Lower leg skin (tissue), 3 donors: ENCODE results near the gene LOXHD1.

Experiments used
- POLR2A ChIP-seq, 2 donors: fragments of 450-650 bp; IDR thresholded peaks; one replicate each; pipeline ENCODE4 v1.6.1; 2016 to 2017; ENCODE audit warnings: antibody characterized with exemption in 2 of 2, mild to moderate bottlenecking in 1 of 2, moderate library complexity in 1 of 2
- TF ChIP-seq, protein P1 (sequence below), 3 donors: fragments of 450-650 bp; IDR thresholded peaks; one replicate each; pipeline ENCODE4 v1.5.1; 2016; ENCODE audit warnings: antibody characterized with exemption in 3 of 3, mild to moderate bottlenecking in 3 of 3, moderate library complexity in 2 of 3

- TF ChIP-seq, protein P1, sequence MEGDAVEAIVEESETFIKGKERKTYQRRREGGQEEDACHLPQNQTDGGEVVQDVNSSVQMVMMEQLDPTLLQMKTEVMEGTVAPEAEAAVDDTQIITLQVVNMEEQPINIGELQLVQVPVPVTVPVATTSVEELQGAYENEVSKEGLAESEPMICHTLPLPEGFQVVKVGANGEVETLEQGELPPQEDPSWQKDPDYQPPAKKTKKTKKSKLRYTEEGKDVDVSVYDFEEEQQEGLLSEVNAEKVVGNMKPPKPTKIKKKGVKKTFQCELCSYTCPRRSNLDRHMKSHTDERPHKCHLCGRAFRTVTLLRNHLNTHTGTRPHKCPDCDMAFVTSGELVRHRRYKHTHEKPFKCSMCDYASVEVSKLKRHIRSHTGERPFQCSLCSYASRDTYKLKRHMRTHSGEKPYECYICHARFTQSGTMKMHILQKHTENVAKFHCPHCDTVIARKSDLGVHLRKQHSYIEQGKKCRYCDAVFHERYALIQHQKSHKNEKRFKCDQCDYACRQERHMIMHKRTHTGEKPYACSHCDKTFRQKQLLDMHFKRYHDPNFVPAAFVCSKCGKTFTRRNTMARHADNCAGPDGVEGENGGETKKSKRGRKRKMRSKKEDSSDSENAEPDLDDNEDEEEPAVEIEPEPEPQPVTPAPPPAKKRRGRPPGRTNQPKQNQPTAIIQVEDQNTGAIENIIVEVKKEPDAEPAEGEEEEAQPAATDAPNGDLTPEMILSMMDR (IDR thresholded peaks at IDR 0.05), result no peak
- TF ChIP-seq POLR2A (IDR thresholded peaks at IDR 0.05), result no peak
Measured at GRCh38 chr18:46607926-46608325, 49.1 kb downstream of the LOXHD1 start.
